Parathyroid adenoma (tissue), 2 donors: ENCODE measurements around the gene PRAF2.

ENCODE experiments used
- H2AFZ ChIP-seq: fragments of 300-600 bp; sonication (generic); one replicate; pipeline ENCODE4 v1.7.0; 2017; ENCODE audit warnings: antibody characterized with exemption, mild to moderate bottlenecking
- H3K27ac ChIP-seq: fragments of 300-600 bp; sonication (generic); one replicate; pipeline ENCODE4 v1.7.0; 2017
- H3K27me3 ChIP-seq: fragments of 300-600 bp; sonication (generic); one replicate; pipeline ENCODE4 v1.7.0; 2017; ENCODE audit warnings: low read length; ENCODE audit not compliant: control insufficient read depth, insufficient read depth
- H3K36me3 ChIP-seq: fragments of 300-600 bp; sonication (generic); one replicate; pipeline ENCODE4 v1.7.0; 2017; ENCODE audit warnings: low read length; ENCODE audit not compliant: control insufficient read depth, insufficient read depth
- H3K4me1 ChIP-seq: fragments of 300-600 bp; sonication (generic); one replicate; pipeline ENCODE4 v1.7.0; 2017; ENCODE audit warnings: control low read depth
- H3K4me2 ChIP-seq: fragments of 300-600 bp; sonication (generic); one replicate; pipeline ENCODE4 v1.7.0; 2017; ENCODE audit warnings: low read length
- H3K4me3 ChIP-seq: fragments of 300-600 bp; sonication (generic); one replicate; pipeline ENCODE4 v1.7.0; 2017; ENCODE audit warnings: low read depth, low read length
- H3K79me2 ChIP-seq: fragments of 300-600 bp; sonication (generic); one replicate; pipeline ENCODE4 v1.7.0; 2017; ENCODE audit warnings: control low read depth
- H3K9ac ChIP-seq: fragments of 300-600 bp; sonication (generic); one replicate; pipeline ENCODE4 v1.7.0; 2017; ENCODE audit warnings: mild to moderate bottlenecking
- H3K9me3 ChIP-seq: fragments of 300-600 bp; sonication (generic); one replicate; pipeline ENCODE4 v1.7.0; 2017; ENCODE audit warnings: low read length; ENCODE audit not compliant: control insufficient read depth
- CTCF ChIP-seq: fragments of 300-600 bp; sonication (generic); IDR thresholded peaks from one replicate; pipeline ENCODE4 v1.7.0; 2017; ENCODE audit warnings: antibody characterized with exemption, mild to moderate bottlenecking
- donor health status: primary hyperparathyroidism.

Gene PRAF2

GRCh38 chrX:49061916-49062315, 11.9 kb downstream of the PRAF2 start:
- H2AFZ ChIP-seq = no peak overlapping the region
- peaks cover 10% of the 10 kb centered on the region for H3K79me2 ChIP-seq
- H3K36me3 ChIP-seq = no peaks in the 10 kb centered on the region
- no peak overlapping the region for H3K4me2 ChIP-seq
- no peak overlapping the region for H3K4me3 ChIP-seq
- no peak for TF ChIP-seq CTCF
- no peak overlapping the region for H3K9ac ChIP-seq
- no peaks in the 10 kb centered on the region for H3K4me1 ChIP-seq
- H3K27me3 ChIP-seq = no peaks in the 10 kb centered on the region
- no peak overlapping the region for H3K27ac ChIP-seq
- H3K9me3 ChIP-seq = no peaks in the 10 kb centered on the region

- TF ChIP-seq CTCF = no peak
- Histone ChIP-seq H2AFZ (no peak overlapping the region), H3K27ac (no peak overlapping the region), H3K27me3 (no peaks in the 10 kb centered on the region), H3K4me3 (no peak overlapping the region), H3K9ac (no peak overlapping the region), H3K4me2 (no peak overlapping the region), H3K79me2 (peaks cover 10% of the 10 kb centered on the region), H3K36me3 (no peaks in the 10 kb centered on the region), H3K9me3 (no peaks in the 10 kb centered on the region), H3K4me1 (no peaks in the 10 kb centered on the region)
Measured at GRCh38 chrX:49061490-49061889, 12.3 kb downstream of the PRAF2 start.

- peaks cover 10% of the 10 kb centered on the region for H3K79me2 ChIP-seq
- no peak overlapping the region for H3K9ac ChIP-seq
- no peaks in the 10 kb centered on the region for H3K9me3 ChIP-seq
- no peak overlapping the region for H3K4me3 ChIP-seq
- H3K4me2 ChIP-seq = no peak overlapping the region
- no peaks in the 10 kb centered on the region for H3K36me3 ChIP-seq
- no peaks in the 10 kb centered on the region for H3K4me1 ChIP-seq
- H3K27me3 ChIP-seq = no peaks in the 10 kb centered on the region
- TF ChIP-seq CTCF = no peak
- no peak overlapping the region for H2AFZ ChIP-seq
- H3K27ac ChIP-seq = no peak overlapping the region
Measured at GRCh38 chrX:49060914-49061313, 12.9 kb downstream of the PRAF2 start.

- Histone ChIP-seq H2AFZ (no peak overlapping the region), H3K4me2 (peak overlapping the region; percentile 67), H3K4me3 (peak overlapping the region; percentile 59), H3K27ac (peak overlapping the region; percentile 78), H3K27me3 (no peaks in the 10 kb centered on the region), H3K4me1 (no peaks in the 10 kb centered on the region), H3K9ac (no peak overlapping the region), H3K79me2 (peaks cover 10% of the 10 kb centered on the region), H3K9me3 (no peaks in the 10 kb centered on the region), H3K36me3 (no peaks in the 10 kb centered on the region)
- no peak for TF ChIP-seq CTCF
Measured at GRCh38 chrX:49059681-49060085, 14.1 kb downstream of the PRAF2 start.

GRCh38 chrX:49059201-49059600, 14.6 kb downstream of the PRAF2 start:
- Histone ChIP-seq H3K9me3 (no peaks in the 10 kb centered on the region), H3K4me2 (peak overlapping the region; percentile 67), H3K9ac (no peak overlapping the region), H3K4me3 (peak overlapping the region; percentile 59), H3K79me2 (peaks cover 10% of the 10 kb centered on the region), H3K27me3 (no peaks in the 10 kb centered on the region), H2AFZ (peak overlapping the region; percentile 60), H3K27ac (peak overlapping the region; percentile 78), H3K36me3 (no peaks in the 10 kb centered on the region), H3K4me1 (no peaks in the 10 kb centered on the region)
- TF ChIP-seq CTCF = no peak
